Measurements from ENCODE around the gene PIK3C2G.

The PIK3C2G gene

DNA sequence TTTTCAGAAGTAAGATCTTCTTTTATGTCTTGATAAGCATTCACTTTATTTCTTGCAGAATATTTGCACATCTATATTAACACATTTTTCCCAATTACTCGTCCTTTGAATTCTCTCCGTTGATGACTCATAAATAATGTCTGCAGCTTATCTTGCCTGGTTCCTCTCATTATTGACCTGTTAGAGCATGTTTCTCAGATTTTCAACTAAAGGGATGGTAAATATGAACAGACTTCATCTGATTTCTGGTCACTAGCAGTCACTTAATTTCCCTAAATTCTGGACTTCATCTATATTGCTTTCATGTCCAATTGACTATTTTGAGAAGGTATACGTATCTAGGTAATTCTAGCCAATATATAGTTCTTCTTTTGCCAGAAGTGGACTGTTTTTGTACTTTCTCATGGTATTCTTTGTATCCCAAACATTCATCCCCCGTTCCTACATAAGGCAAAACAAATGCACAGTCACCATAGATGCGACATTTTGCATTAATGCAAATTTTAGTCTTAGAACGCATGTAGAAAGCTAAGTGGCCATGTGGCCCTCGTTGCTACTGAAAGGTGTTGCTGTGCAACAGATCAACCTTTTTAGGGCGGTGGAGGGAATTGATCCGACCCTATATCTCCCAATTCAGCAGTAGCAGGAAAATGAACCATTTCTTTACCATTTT, 6.2 kb downstream of the PIK3C2G start (continued):
- TF ChIP-seq ZNF565 (CRISPR knock-in tag; conservative IDR thresholded peaks at IDR 0.05; ENCODE audit: low read depth) (no peak), SNAI2 (CRISPR knock-in tag; IDR thresholded peaks at IDR 0.05) (no peak), RARB (CRISPR knock-in tag; IDR thresholded peaks at IDR 0.05) (no peak)

GRCh38 chr12:18270958-18271460, 9.7 kb downstream of the PIK3C2G start:
- ATAC-seq: no peak
- TF ChIP-seq PPARA (CRISPR knock-in tag; IDR thresholded peaks at IDR 0.05; ENCODE audit: borderline replicate concordance) (no peak), TOX (CRISPR knock-in tag; IDR thresholded peaks at IDR 0.05; ENCODE audit: borderline replicate concordance) (no peak), ZNF70 (CRISPR knock-in tag; IDR thresholded peaks at IDR 0.05) (no peak), TSHZ2 (CRISPR knock-in tag; IDR thresholded peaks at IDR 0.05) (no peak), POU6F1 (CRISPR knock-in tag; IDR thresholded peaks at IDR 0.05; ENCODE audit: borderline replicate concordance, low read depth) (no peak), ESRRG (CRISPR knock-in tag; IDR thresholded peaks at IDR 0.05) (no peak), PATZ1 (CRISPR knock-in tag; IDR thresholded peaks at IDR 0.05; ENCODE audit: borderline replicate concordance) (no peak), ZNF8 (CRISPR knock-in tag; IDR thresholded peaks at IDR 0.05) (no peak), ZNF565 (CRISPR knock-in tag; conservative IDR thresholded peaks at IDR 0.05; ENCODE audit: low read depth) (no peak), ARNTL (CRISPR knock-in tag; IDR thresholded peaks at IDR 0.05; ENCODE audit: borderline replicate concordance, low read depth) (no peak), SNAI2 (CRISPR knock-in tag; IDR thresholded peaks at IDR 0.05) (no peak), OSR1 (CRISPR knock-in tag; IDR thresholded peaks at IDR 0.05) (no peak), ISL1 (CRISPR knock-in tag; IDR thresholded peaks at IDR 0.05) (no peak), RARB (CRISPR knock-in tag; IDR thresholded peaks at IDR 0.05) (no peak), CREB5 (CRISPR knock-in tag; IDR thresholded peaks at IDR 0.05; ENCODE audit: low read depth) (no peak), BACH2 (CRISPR knock-in tag; IDR thresholded peaks at IDR 0.05; ENCODE audit: borderline replicate concordance) (no peak), ZFP30 (CRISPR knock-in tag; IDR thresholded peaks at IDR 0.05) (no peak), ZC3H10 (CRISPR knock-in tag; IDR thresholded peaks at IDR 0.05) (no peak), GLIS3 (CRISPR knock-in tag; IDR thresholded peaks at IDR 0.05) (no peak), TCF4 (CRISPR knock-in tag; IDR thresholded peaks at IDR 0.05; ENCODE audit: borderline replicate concordance) (no peak)

- ATAC-seq: no peak; the same call in 1 of the 3 replicates
- no peak for TF ChIP-seq TCF4 (CRISPR knock-in tag; IDR thresholded peaks at IDR 0.05; ENCODE audit: borderline replicate concordance)
- no peak for TF ChIP-seq CSRNP3 (CRISPR knock-in tag; IDR thresholded peaks at IDR 0.05)
- TF ChIP-seq ZFP3 (CRISPR knock-in tag; IDR thresholded peaks at IDR 0.05): no peak
- no peak for TF ChIP-seq PPARA (CRISPR knock-in tag; IDR thresholded peaks at IDR 0.05; ENCODE audit: borderline replicate concordance)
- no peak for TF ChIP-seq ZFP30 (CRISPR knock-in tag; IDR thresholded peaks at IDR 0.05)
- no peak for TF ChIP-seq ESRRG (CRISPR knock-in tag; IDR thresholded peaks at IDR 0.05)
- TF ChIP-seq TSHZ2 (CRISPR knock-in tag; IDR thresholded peaks at IDR 0.05): no peak
- TF ChIP-seq ZC3H10 (CRISPR knock-in tag; IDR thresholded peaks at IDR 0.05): no peak
- TF ChIP-seq PATZ1 (CRISPR knock-in tag; IDR thresholded peaks at IDR 0.05; ENCODE audit: borderline replicate concordance): no peak
- no peak for TF ChIP-seq ISL1 (CRISPR knock-in tag; IDR thresholded peaks at IDR 0.05)
- TF ChIP-seq ZNF70 (CRISPR knock-in tag; IDR thresholded peaks at IDR 0.05): no peak
- TF ChIP-seq ZNF8 (CRISPR knock-in tag; IDR thresholded peaks at IDR 0.05): no peak
- no peak for TF ChIP-seq BACH2 (CRISPR knock-in tag; IDR thresholded peaks at IDR 0.05; ENCODE audit: borderline replicate concordance)
- TF ChIP-seq SNAI2 (CRISPR knock-in tag; IDR thresholded peaks at IDR 0.05): no peak
Observed at GRCh38 chr12:18275981-18276380, 14.7 kb downstream of the PIK3C2G start.

Measured in SK-N-SH treated with all-trans-retinoic acid at 6 μM for 48 hours (cell line).